ENCODE results near the gene ART3. TPM values are rescaled to one million over a fixed set of nuclear protein-coding genes. Genes with fewer than 3 reads are reported as not detected.

Gene ART3
- total RNA-seq, 2 donors from 2014 or later = 3.8 to 24.8 TPM

GRCh38 chr4:76155979-76156378, 81.5 kb downstream of the ART3 start:
- WGBS = 74% methylated on average over 3 of the region's 3 CpGs
- no peak overlapping the region for H3K27ac ChIP-seq
- H3K9me3 ChIP-seq = no peaks in the 10 kb centered on the region
- no peaks in the 10 kb centered on the region for H3K4me1 ChIP-seq (replicated peaks)
- no peak overlapping the region for H3K4me3 ChIP-seq
- TF ChIP-seq POLR2A (IDR thresholded peaks at IDR 0.05) (no peak), POLR2AphosphoS5 (IDR thresholded peaks at IDR 0.05) (no peak), CTCF (IDR thresholded peaks at IDR 0.05) (no peak)
- no peaks in the 10 kb centered on the region for H3K27me3 ChIP-seq (replicated peaks; ENCODE audit: insufficient read depth)
- intact Hi-C loops (cut with DNase I) = no loop called here
- no peaks in the 10 kb centered on the region for H3K36me3 ChIP-seq
- no peak for DNase-seq (ENCODE audit: low spot score)

DNA sequence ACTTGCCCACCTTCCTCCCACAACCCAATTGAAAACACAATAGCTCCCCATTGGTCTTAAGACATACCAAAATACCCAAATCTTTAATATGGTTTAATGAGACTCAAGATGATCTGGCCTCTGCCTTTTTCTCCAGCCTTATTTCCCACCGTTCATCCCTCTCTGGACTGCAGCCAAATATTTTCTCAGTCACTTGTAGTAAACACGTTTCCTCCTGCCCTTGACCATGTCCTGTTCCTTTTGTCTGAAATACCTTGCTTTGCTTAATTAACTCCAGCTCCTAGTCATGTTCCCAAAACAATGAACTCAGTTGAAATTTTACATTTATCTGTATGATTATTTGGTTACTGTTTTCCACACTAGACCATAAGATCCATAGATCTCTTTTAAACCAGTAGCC, 82.1 kb downstream of the ART3 start:
- TF ChIP-seq POLR2AphosphoS5 (IDR thresholded peaks at IDR 0.05) (no peak), POLR2A (IDR thresholded peaks at IDR 0.05) (no peak), CTCF (IDR thresholded peaks at IDR 0.05) (no peak)
- WGBS = 2% methylated on average over 2 of the region's 2 CpGs
- Histone ChIP-seq H3K36me3 (no peaks in the 10 kb centered on the region), H3K9me3 (no peaks in the 10 kb centered on the region), H3K27ac (no peak overlapping the region), H3K4me1 (replicated peaks) (no peaks in the 10 kb centered on the region), H3K4me3 (no peak overlapping the region), H3K27me3 (replicated peaks; ENCODE audit: insufficient read depth) (no peaks in the 10 kb centered on the region)
- DNase-seq (ENCODE audit: low spot score) = no peak
- intact Hi-C loops (cut with DNase I) = no loop called here

DNA sequence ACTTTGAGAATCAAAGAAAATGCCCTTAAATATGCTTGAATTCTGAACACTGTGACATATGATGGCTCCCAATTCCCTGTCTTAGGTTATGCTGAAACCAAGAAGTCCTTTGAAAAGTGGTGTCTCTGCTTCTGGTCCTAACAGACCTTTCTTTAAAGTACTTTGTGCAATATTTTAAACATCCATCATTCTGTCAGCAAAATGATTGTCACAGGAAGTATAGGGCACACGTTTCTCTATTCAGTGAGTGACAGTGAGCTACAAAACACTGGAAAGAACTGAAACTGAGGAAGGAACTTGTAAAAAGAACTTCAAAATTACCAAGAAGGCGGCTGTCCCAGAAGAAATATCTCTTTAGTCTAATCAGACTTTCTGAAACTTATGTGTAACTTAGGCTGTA, 85.8 kb downstream of the ART3 start:
- no peak for DNase-seq (ENCODE audit: low spot score)
- 25% methylated on average over 2 of the region's 2 CpGs for WGBS
- Histone ChIP-seq H3K9me3 (no peaks in the 10 kb centered on the region), H3K36me3 (peaks cover 8 to 10% of the 10 kb centered on the region in 2 donors), H3K4me1 (replicated peaks) (no peaks in the 10 kb centered on the region), H3K27ac (no peak overlapping the region), H3K27me3 (replicated peaks; ENCODE audit: insufficient read depth) (no peaks in the 10 kb centered on the region), H3K4me3 (no peak overlapping the region)
- TF ChIP-seq POLR2AphosphoS5 (IDR thresholded peaks at IDR 0.05) = no peak
- no peak for TF ChIP-seq CTCF (IDR thresholded peaks at IDR 0.05)
- no peak for TF ChIP-seq POLR2A (IDR thresholded peaks at IDR 0.05)
- intact Hi-C loops (cut with DNase I) = no loop called here

Other genes starting within 250 kb of the ART3 start
- gene PPEF2, start 172.3 kb upstream of the ART3 start, total RNA-seq = not detected
- 1,000 to 10,000 TPM in 1 of 2 donors, 100 to 1,000 TPM in 1; 174 to 1,058 TPM for gene NAAA, start 133.7 kb upstream of the ART3 start, total RNA-seq
- 10 to 100 TPM; 36.6 to 40.3 TPM for gene SDAD1, start 83.8 kb upstream of the ART3 start, total RNA-seq
- gene CXCL9, start 67.2 kb upstream of the ART3 start, total RNA-seq = 1 to 10 TPM in 1 of 2 donors, under 1 TPM in 1; 0.27 to 2.6 TPM
- under 1 TPM in 1 of 2 donors, not detected in 1; 0.51 TPM for gene CXCL10, start 51.2 kb upstream of the ART3 start, total RNA-seq
- under 1 TPM in 1 of 2 donors, not detected in 1; 0.23 TPM for gene CXCL11, start 38.6 kb upstream of the ART3 start, total RNA-seq
- 10 to 100 TPM; 31.7 to 43.5 TPM for gene NUP54, start 73.7 kb downstream of the ART3 start, total RNA-seq
- 100 to 1,000 TPM; 169 to 392 TPM for gene SCARB2, start 139.1 kb downstream of the ART3 start, total RNA-seq
- 10 to 100 TPM; 12.3 to 15.1 TPM for gene FAM47E, start 177.0 kb downstream of the ART3 start, total RNA-seq
- 1 to 10 TPM; 2.4 to 7.1 TPM for gene STBD1, start 232.0 kb downstream of the ART3 start, total RNA-seq